Measurements from ENCODE around the gene TCAP. TPM values are rescaled to one million over a fixed set of nuclear protein-coding genes. Genes with fewer than 3 reads are reported as not detected.

TCAP gene
- total RNA-seq, 1 donor from 2014 or later, result 0.49 TPM

- DNase-seq (ENCODE audit: extremely low spot score in 2 of 2), result no peak
- no peaks in the 10 kb centered on the region for H3K36me3 ChIP-seq
- H3K9me3 ChIP-seq, result no peaks in the 10 kb centered on the region
- H3K4me1 ChIP-seq, result peaks cover 19% of the 10 kb centered on the region
- intact Hi-C loops (cut with DNase I), result no loop called here
- peak within 1 kb of the TSS; percentile 34 to 42 for H3K4me3 ChIP-seq
- H3K27ac ChIP-seq, result peak within 1 kb of the TSS; percentile 7
- peaks cover 7% of the 10 kb centered on the region for H3K27me3 ChIP-seq
- no peak for TF ChIP-seq POLR2AphosphoS5 (IDR thresholded peaks at IDR 0.05; ENCODE audit: insufficient read depth in 1 of 2, low read depth in 1 of 2)
- no peak for TF ChIP-seq CTCF (IDR thresholded peaks at IDR 0.05)
- no peak for TF ChIP-seq POLR2A (IDR thresholded peaks at IDR 0.05)
Measured at GRCh38 chr17:39626171-39627046, 38.7 kb upstream of the TCAP start, which contains the start of gene PPP1R1B. Gene PPP1R1B, plus strand, starts transcription at chr17:39626952. Its CDS starts 441 bp downstream, at chr17:39627393.

- peak overlapping the region; percentile 34 to 42 for H3K4me3 ChIP-seq
- no peaks in the 10 kb centered on the region for H3K9me3 ChIP-seq
- no peaks in the 10 kb centered on the region for H3K36me3 ChIP-seq
- TF ChIP-seq CTCF (IDR thresholded peaks at IDR 0.05) (no peak), POLR2AphosphoS5 (IDR thresholded peaks at IDR 0.05; ENCODE audit: insufficient read depth in 1 of 2, low read depth in 1 of 2) (no peak), POLR2A (IDR thresholded peaks at IDR 0.05) (no peak)
- peaks cover 19% of the 10 kb centered on the region for H3K4me1 ChIP-seq
- intact Hi-C loops (cut with DNase I), result no loop called here
- H3K27me3 ChIP-seq, result peaks cover 7% of the 10 kb centered on the region
- DNase-seq (ENCODE audit: extremely low spot score in 2 of 2), result no peak
- H3K27ac ChIP-seq, result peak overlapping the region; percentile 7
Measured at GRCh38 chr17:39627047-39627711, 38.0 kb upstream of the TCAP start.

- intact Hi-C loops (cut with DNase I), result no loop called here
- Histone ChIP-seq H3K9me3 (no peaks in the 10 kb centered on the region), H3K27ac (peak overlapping the region; percentile 7), H3K27me3 (peaks cover 7% of the 10 kb centered on the region), H3K36me3 (no peaks in the 10 kb centered on the region), H3K4me1 (peaks cover 19% of the 10 kb centered on the region), H3K4me3 (peak overlapping the region; percentile 34 to 42)
- no peak for DNase-seq (ENCODE audit: extremely low spot score in 2 of 2)
- TF ChIP-seq POLR2A (IDR thresholded peaks at IDR 0.05) (no peak), POLR2AphosphoS5 (IDR thresholded peaks at IDR 0.05; ENCODE audit: insufficient read depth in 1 of 2, low read depth in 1 of 2) (no peak), CTCF (IDR thresholded peaks at IDR 0.05) (no peak)
Measured at GRCh38 chr17:39627712-39628516, 37.2 kb upstream of the TCAP start.

GRCh38 chr17:39628655-39629493 is 36.3 kb upstream of the TCAP start:
- H3K27ac ChIP-seq, result no peak overlapping the region
- no peaks in the 10 kb centered on the region for H3K9me3 ChIP-seq
- DNase-seq (ENCODE audit: extremely low spot score in 2 of 2), result no peak
- no peaks in the 10 kb centered on the region for H3K36me3 ChIP-seq
- no peak overlapping the region for H3K4me3 ChIP-seq
- TF ChIP-seq CTCF (IDR thresholded peaks at IDR 0.05) (no peak), POLR2A (IDR thresholded peaks at IDR 0.05) (no peak), POLR2AphosphoS5 (IDR thresholded peaks at IDR 0.05; ENCODE audit: insufficient read depth in 1 of 2, low read depth in 1 of 2) (no peak)
- peaks cover 7% of the 10 kb centered on the region for H3K27me3 ChIP-seq
- peaks cover 19% of the 10 kb centered on the region for H3K4me1 ChIP-seq
- intact Hi-C loops (cut with DNase I), result no loop called here

All from vagina (tissue), 2 donors.